Activated effector memory CD4-positive, alpha-beta T cell treated with anti-CD3 and anti-CD28 coated beads, Interleukin-2, amount 50 U/mL, for 16 hours (primary cell): ENCODE results near the gene CITED2.

Source experiments
- DNase-seq: peaks from one replicate; pipeline ENCODE4 v3.0.0-alpha.2; 2020

CITED2 gene

DNA sequence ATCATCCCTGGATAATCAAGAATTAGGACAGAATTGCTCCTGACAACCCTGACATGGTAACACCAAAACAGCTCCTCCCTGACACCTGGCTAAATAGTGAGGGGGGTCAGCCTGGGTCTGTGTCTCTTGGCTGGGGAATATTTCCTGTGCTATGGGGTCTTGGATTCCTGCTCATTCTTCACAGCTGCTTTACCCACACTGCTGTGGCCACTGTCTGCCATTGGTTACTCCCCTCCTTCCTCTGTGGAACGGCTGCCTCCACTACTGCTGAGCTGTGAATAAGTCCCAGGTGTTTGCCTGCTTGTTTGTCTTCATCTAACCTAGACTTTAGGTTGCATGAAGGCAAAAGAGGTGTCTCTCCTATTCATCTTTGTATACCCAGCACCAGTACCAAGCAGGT, 48.8 kb downstream of the CITED2 start:
- DNase-seq, result no peak

DNA sequence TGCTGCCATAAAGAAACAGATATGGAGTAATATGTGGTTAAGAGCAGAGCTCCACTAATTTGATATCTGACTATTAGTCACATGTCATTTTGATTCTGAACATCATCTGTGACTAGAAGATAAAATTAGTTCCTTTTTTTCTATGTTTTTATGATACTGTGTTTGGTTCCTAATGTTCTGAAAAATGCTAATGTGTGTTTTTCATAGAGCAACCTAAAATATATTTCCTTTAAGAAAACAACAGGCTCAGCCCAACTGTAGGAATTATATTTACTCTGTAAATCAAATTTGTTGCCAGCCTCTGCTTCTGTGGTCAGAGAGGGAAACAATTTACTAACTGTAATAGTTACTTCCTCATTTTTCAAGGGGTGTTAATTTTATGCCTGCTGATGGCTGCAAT, 49.3 kb downstream of the CITED2 start:
- no peak for DNase-seq

DNA sequence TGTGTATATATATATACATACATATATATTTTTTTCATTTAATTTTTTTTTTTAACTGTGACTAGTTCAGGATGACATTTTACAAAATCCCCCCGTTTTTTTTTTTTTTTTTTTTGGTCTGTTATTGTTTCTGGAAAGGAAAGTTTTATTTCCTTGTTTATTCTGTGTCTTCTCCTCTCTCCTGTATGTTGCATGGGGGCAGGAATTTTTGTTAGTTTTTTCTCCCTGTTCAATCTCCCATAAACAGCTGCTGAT, 50.2 kb downstream of the CITED2 start:
- DNase-seq, result no peak

DNA sequence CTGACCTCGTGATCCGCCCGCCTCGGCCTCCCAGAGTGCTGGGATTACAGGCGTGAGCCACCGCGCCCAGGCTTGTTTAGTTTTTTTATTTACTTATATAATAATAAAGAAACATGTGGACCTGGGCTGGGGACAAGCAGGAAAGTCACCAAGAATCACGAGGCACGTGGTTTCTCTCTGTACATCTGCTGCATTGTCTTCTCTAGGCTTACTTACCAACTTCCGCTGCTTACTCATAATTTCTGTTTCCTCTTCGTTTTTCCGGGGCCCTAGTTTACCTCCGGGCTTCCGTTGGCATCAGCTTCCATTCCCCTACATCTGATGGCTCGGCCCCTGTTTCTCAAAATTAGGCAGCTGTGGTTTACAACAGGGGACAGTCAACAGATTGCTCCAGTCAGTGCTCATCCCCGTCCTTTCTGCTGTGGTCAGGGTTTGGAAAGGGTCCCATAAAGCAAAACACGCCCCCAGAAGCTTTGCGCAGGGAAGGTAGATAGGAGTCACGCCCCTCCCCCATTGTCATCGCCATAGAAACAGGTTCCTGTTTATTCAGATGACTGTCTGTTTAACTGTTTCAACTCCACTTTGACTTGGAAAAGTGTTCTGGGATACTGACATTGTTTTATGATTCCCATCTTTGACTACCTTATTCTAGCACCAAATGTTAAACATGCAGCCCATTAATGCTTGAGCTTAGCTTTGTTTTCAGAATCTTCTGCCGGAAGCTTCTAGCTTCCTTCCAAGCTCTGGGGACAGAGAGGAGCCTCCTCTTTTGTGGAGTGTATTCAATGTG, 50.7 kb downstream of the CITED2 start:
- peak; percentile 86 for DNase-seq
